Ovary (tissue), 9 donors: ENCODE data around the gene HOXC9. TPM values are rescaled to one million over a fixed set of nuclear protein-coding genes. Genes with fewer than 3 reads are reported as not detected.

ENCODE experiments used
- DNase-seq, 5 donors: peaks; one replicate each; pipeline ENCODE4 v3.0.0-alpha.2; 2019 to 2020
- H3K27ac ChIP-seq, 2 donors: fragments of 200-600 bp; one replicate each; pipeline versions ENCODE4 v1.5.1 to v1.8.0; 2019 to 2022
- H3K27me3 ChIP-seq: fragments of 200-600 bp; one replicate; pipeline ENCODE4 v1.8.0; 2022
- H3K36me3 ChIP-seq: fragments of 200-600 bp; sonication (generic); one replicate; pipeline ENCODE4 v1.5.1; 2019
- H3K4me1 ChIP-seq: one replicate; pipeline ENCODE4 v1.8.1; 2013; ENCODE audit warnings: mild to moderate bottlenecking, moderate library complexity; ENCODE audit not compliant: insufficient read depth
- H3K4me3 ChIP-seq: fragments of 200-600 bp; sonication (generic); one replicate; pipeline ENCODE4 v1.5.1; 2017
- H3K9me3 ChIP-seq, 2 donors: fragments of 200-600 bp in 1 of 2; sonication (generic) in 1 of 2; one replicate each; pipeline versions ENCODE4 v1.5.1 to v1.8.1; 2013 to 2019; ENCODE audit warnings: mild to moderate bottlenecking in 1 of 2, moderate library complexity in 1 of 2
- CTCF ChIP-seq, 3 donors: fragments of 450-650 bp in 2 of 3; fragments of 200-600 bp in 1 of 3; IDR thresholded peaks; one replicate each; pipeline versions ENCODE4 v1.5.1 to v1.8.0; 2016 to 2022; ENCODE audit warnings: antibody characterized with exemption in 3 of 3, mild to moderate bottlenecking in 1 of 3
- EP300 ChIP-seq: sonication (generic); formaldehyde crosslinking; IDR thresholded peaks from one replicate; pipeline ENCODE4 v1.6.1; 2017; ENCODE audit warnings: antibody characterized with exemption
- POLR2A ChIP-seq: fragments of 450-650 bp; IDR thresholded peaks from one replicate; pipeline ENCODE4 v1.6.1; 2017; ENCODE audit warnings: antibody characterized with exemption, mild to moderate bottlenecking, moderate library complexity
- WGBS, 3 donors: extraction: QIAGEN DNeasy Blood & Tissue Kit in 1 of 3; methylation state at CpG; one replicate each; pipeline versions ENCODE4 v1.1.5 to v1.1.7; 2013 to 2017; 5-methylcytosine and 5-hydroxymethylcytosine counted together
- intact Hi-C, 4 donors: fragments of 100-400 bp; cut with DNase I; formaldehyde crosslinking; loops; one replicate each; pipeline versions ENCODE4 v1.11.0 to v1.15.1; 2022 to 2023
- polyA plus RNA-seq, 2 donors: library from polyadenylated mRNA; stranded (reverse); fragments of 200-250 nt in 1 of 2; fragments of 350-450 nt in 1 of 2; fragmentation: Illumina TruSeq in 1 of 2; extraction: RNeasy Lipid Tissue Mini Kit (QIAGEN cat#74804) in 1 of 2; gene quantifications; one replicate each; pipeline ENCODE4 v1.2.3, GENCODE V29; 2013 to 2014
- total RNA-seq, 7 donors: library from RNA; depleted of rRNA in 2 of 7; stranded (reverse); fragments of >200 nt in 2 of 7; fragmentation: NEBNext Ultra II Directional in 3 of 7; extraction: Animal tissue kit (Norgen Biotek cat#: 25700) in 3 of 7; gene quantifications; one replicate each; pipeline versions ENCODE4 v1.1.0 to v1.2.4, GENCODE V29; 2016 to 2023
- donor health status: DM: no; HTN: no; CAD: no; lungs with moderate emphysema.
- donor health status: DM: no; HTN: no; CAD: no.
- donor health status: Bipolar disorder and iron deficiency.
- donor health status: DM: yes; HTN: yes; CAD: no.
- donor health status: DM: no; HTN: no; CAD: no.
- donor health status: DM: yes; HTN: yes; CAD: no.

Gene HOXC9
- total and polyA plus RNA-seq, 9 donors, result 0.26 to 15.0 (median 1.9) TPM; not detected in 1

- no peaks in the 10 kb centered on the region for H3K9me3 ChIP-seq
- H3K36me3 ChIP-seq, result no peaks in the 10 kb centered on the region
- H3K27ac ChIP-seq, result peak overlapping the region in 1 of 2 donors; percentile 86
- no peak overlapping the region for H3K4me3 ChIP-seq
- 67 to 81% (median 68%) methylated on average over 14 of the region's 14 CpGs for WGBS, 3 donors
- TF ChIP-seq CTCF (IDR thresholded peaks at IDR 0.05), result no peak
- TF ChIP-seq POLR2A, result no peak
- no peak for TF ChIP-seq EP300
- intact Hi-C loops, result loop anchor here in 3 of 4 donors (5.0 to 10.0 kb wide), 2 partner anchors 88 to 91 kb away; no protein-coding TSS in a partner anchor
- no peaks in the 10 kb centered on the region for H3K27me3 ChIP-seq
- DNase-seq, result peak in 3 of 5 donors; percentile 36 to 56 (median 39)
- H3K4me1 ChIP-seq, result peaks cover 28% of the 10 kb centered on the region
Measured at GRCh38 chr12:54036620-54037359, 36.8 kb downstream of the HOXC9 start.

- no peaks in the 10 kb centered on the region for H3K9me3 ChIP-seq
- H3K4me3 ChIP-seq, result no peak overlapping the region
- intact Hi-C loops, result loop anchor here in 3 of 4 donors (5.0 to 10.0 kb wide), 2 partner anchors 87 to 90 kb away; no protein-coding TSS in a partner anchor
- no peak for TF ChIP-seq EP300
- no peak for TF ChIP-seq POLR2A
- TF ChIP-seq CTCF (IDR thresholded peaks at IDR 0.05), result no peak
- peaks cover 22% of the 10 kb centered on the region for H3K4me1 ChIP-seq
- peak overlapping the region in 1 of 2 donors; percentile 86 for H3K27ac ChIP-seq
- 21 to 48% (median 31%) methylated on average over 14 of the region's 14 CpGs for WGBS, 3 donors
- no peaks in the 10 kb centered on the region for H3K36me3 ChIP-seq
- no peaks in the 10 kb centered on the region for H3K27me3 ChIP-seq
- peak in 2 of 5 donors; percentile 18 to 32 for DNase-seq
Measured at GRCh38 chr12:54037360-54038283, 37.7 kb downstream of the HOXC9 start.

- peak; percentile 31 to 69 (median 45) for DNase-seq
- intact Hi-C loops, result loop anchor here in 3 of 4 donors (5.0 to 10.0 kb wide), 2 partner anchors 86 to 89 kb away; no protein-coding TSS in a partner anchor
- no peaks in the 10 kb centered on the region for H3K9me3 ChIP-seq
- H3K27ac ChIP-seq, result peak overlapping the region; percentile 22 to 86
- H3K36me3 ChIP-seq, result no peaks in the 10 kb centered on the region
- H3K27me3 ChIP-seq, result no peaks in the 10 kb centered on the region
- TF ChIP-seq EP300 (no peak), CTCF (IDR thresholded peaks at IDR 0.05) (no peak), POLR2A (no peak)
- no peak overlapping the region for H3K4me3 ChIP-seq
- peaks cover 26% of the 10 kb centered on the region for H3K4me1 ChIP-seq
- WGBS, 3 donors, result 9 to 18% (median 17%) methylated on average over 5 of the region's 5 CpGs
Measured at GRCh38 chr12:54038284-54038870, 38.4 kb downstream of the HOXC9 start.
